Neural progenitor cell (in vitro differentiated cells): Measurements from ENCODE around the gene MAP2K5. TPM values are rescaled to one million over a fixed set of nuclear protein-coding genes. Genes with fewer than 3 reads are reported as not detected.

Source experiments
- DNase-seq: peaks from one replicate; pipeline ENCODE4 v3.0.0-alpha.2; 2016; ENCODE audit warnings: low spot score
- H2AFZ ChIP-seq: fragments of 200-600 bp; sonication (generic); replicated peaks from 2 replicates; pipeline ENCODE4 v1.6.1; 2016; ENCODE audit warnings: antibody characterized with exemption
- H3F3A ChIP-seq: fragments of 200-600 bp; sonication (generic); 2 replicates; pipeline ENCODE4 v1.6.1; 2016; ENCODE audit warnings: antibody characterized with exemption, low read depth
- H3K27ac ChIP-seq: fragments of 200-600 bp; sonication (generic); 2 replicates; pipeline ENCODE4 v1.5.1; 2016; ENCODE audit warnings: mild to moderate bottlenecking
- H3K27me3 ChIP-seq: fragments of 200-600 bp; sonication (generic); 2 replicates; pipeline ENCODE4 v1.6.1; 2016; ENCODE audit warnings: mild to moderate bottlenecking, moderate library complexity
- H3K36me3 ChIP-seq: fragments of 200-600 bp; sonication (generic); 2 replicates; pipeline ENCODE4 v1.5.1; 2016
- H3K4me1 ChIP-seq: fragments of 200-600 bp; sonication (generic); 2 replicates; pipeline ENCODE4 v1.6.1; 2016; ENCODE audit warnings: mixed run types
- H3K4me2 ChIP-seq: fragments of 200-600 bp; sonication (generic); 2 replicates; pipeline ENCODE4 v1.6.1; 2016
- H3K4me3 ChIP-seq: fragments of 200-600 bp; sonication (generic); 2 replicates; pipeline ENCODE4 v1.5.1; 2016
- H3K79me2 ChIP-seq: fragments of 200-600 bp; sonication (generic); 2 replicates; pipeline ENCODE4 v1.6.1; 2016; ENCODE audit warnings: low read depth
- H3K9ac ChIP-seq: fragments of 200-600 bp; sonication (generic); 2 replicates; pipeline ENCODE4 v1.6.1; 2016
- H3K9me3 ChIP-seq: fragments of 200-600 bp; sonication (generic); 2 replicates; pipeline ENCODE4 v1.5.1; 2016; ENCODE audit warnings: low read depth
- H4K20me1 ChIP-seq: fragments of 200-600 bp; sonication (generic); 2 replicates; pipeline ENCODE4 v1.6.1; 2016; ENCODE audit warnings: low read depth
- H3K27ac Mint-ChIP-seq: 3 replicates; pipeline ENCODE4 v1.8.0; 2021; ENCODE audit warnings: mixed read lengths
- H3K27me3 Mint-ChIP-seq: 2 replicates; pipeline ENCODE4 v1.8.0; 2022; ENCODE audit warnings: low read depth, mild to moderate bottlenecking, inconsistent platforms, moderate library complexity, mixed read lengths; ENCODE audit not compliant: insufficient read depth
- H3K36me3 Mint-ChIP-seq: 3 replicates; pipeline ENCODE4 v1.8.0; 2021; ENCODE audit warnings: mixed read lengths
- H3K4me1 Mint-ChIP-seq: 3 replicates; pipeline ENCODE4 v1.8.0; 2021; ENCODE audit warnings: mixed read lengths
- H3K4me3 Mint-ChIP-seq: 3 replicates; pipeline ENCODE4 v1.8.0; 2021; ENCODE audit warnings: mild to moderate bottlenecking, moderate library complexity, mixed read lengths
- H3K9me3 Mint-ChIP-seq: 3 replicates; pipeline ENCODE4 v1.8.0; 2020; ENCODE audit warnings: mixed read lengths
- EZH2 ChIP-seq: fragments of 200-600 bp; sonication (generic); IDR thresholded peaks from 2 replicates; pipeline ENCODE4 v1.6.1; 2017; ENCODE audit warnings: antibody characterized with exemption, mild to moderate bottlenecking, moderate library complexity
- EZH2phosphoT487 ChIP-seq: fragments of 200-600 bp; sonication (generic); IDR thresholded peaks from 2 replicates; pipeline ENCODE4 v1.6.1; 2017; ENCODE audit warnings: antibody characterized with exemption
- total RNA-seq: library from RNA; depleted of rRNA; stranded (reverse); fragments of >200 nt; gene quantifications from 2 replicates; pipeline ENCODE4 v1.2.3, GENCODE V29; 2015; ENCODE audit warnings: low replicate concordance
- TF ChIP-seq, protein P1 (sequence below): fragments of 200-600 bp; sonication (generic); IDR thresholded peaks from 2 replicates; pipeline ENCODE4 v1.5.1; 2017; ENCODE audit warnings: antibody characterized with exemption, mild to moderate bottlenecking

The MAP2K5 gene
- total RNA-seq, 1 donor from 2014 or later, result 17.2 TPM

DNA sequence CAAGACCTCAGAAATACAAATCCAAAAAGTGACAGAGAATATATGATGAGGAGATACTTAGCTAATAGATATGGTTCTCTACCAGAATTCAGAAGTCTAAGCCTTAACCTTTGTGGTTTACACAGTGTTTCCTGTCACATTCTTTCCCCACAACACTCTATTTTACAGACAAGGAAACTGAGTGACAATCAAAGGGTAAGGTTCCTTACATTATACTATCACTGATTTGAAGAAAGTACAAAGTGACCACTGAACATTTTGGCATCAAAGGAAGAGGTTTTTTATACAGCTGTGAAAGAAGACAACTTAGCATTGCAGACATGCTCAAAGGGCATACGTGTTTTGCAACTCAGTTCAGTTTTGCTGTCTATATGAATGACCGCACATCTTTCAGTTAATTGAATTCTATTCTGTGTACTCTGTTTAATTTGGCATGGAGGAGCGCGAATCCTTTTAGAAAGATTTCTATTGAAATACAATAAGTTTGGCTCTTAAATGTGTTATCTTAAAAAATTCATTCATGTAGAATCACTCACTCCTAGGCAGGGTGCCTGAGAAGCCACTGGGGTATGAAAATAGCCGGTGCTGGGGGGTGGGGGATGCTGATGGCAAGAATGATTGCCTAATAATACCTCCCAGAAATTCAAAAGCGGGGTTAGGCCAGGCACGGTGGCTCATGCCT, 216.3 kb downstream of the MAP2K5 start:
- no peak for TF ChIP-seq EZH2phosphoT487
- TF ChIP-seq, protein P1, sequence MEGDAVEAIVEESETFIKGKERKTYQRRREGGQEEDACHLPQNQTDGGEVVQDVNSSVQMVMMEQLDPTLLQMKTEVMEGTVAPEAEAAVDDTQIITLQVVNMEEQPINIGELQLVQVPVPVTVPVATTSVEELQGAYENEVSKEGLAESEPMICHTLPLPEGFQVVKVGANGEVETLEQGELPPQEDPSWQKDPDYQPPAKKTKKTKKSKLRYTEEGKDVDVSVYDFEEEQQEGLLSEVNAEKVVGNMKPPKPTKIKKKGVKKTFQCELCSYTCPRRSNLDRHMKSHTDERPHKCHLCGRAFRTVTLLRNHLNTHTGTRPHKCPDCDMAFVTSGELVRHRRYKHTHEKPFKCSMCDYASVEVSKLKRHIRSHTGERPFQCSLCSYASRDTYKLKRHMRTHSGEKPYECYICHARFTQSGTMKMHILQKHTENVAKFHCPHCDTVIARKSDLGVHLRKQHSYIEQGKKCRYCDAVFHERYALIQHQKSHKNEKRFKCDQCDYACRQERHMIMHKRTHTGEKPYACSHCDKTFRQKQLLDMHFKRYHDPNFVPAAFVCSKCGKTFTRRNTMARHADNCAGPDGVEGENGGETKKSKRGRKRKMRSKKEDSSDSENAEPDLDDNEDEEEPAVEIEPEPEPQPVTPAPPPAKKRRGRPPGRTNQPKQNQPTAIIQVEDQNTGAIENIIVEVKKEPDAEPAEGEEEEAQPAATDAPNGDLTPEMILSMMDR, result no peak
- TF ChIP-seq EZH2, result no peak
- H3K9ac ChIP-seq, result no peak overlapping the region
- H3K4me2 ChIP-seq, result no peak overlapping the region
- no peak overlapping the region for H2AFZ ChIP-seq
- Mint-ChIP-seq H3K9me3 (no peaks in the 10 kb centered on the region), H3K36me3 (no peaks in the 10 kb centered on the region), H3K4me3 (no peak overlapping the region), H3K27me3 (peaks cover 2% of the 10 kb centered on the region), H3K27ac (peak overlapping the region; percentile 33), H3K4me1 (peaks cover 43% of the 10 kb centered on the region)
- no peaks in the 10 kb centered on the region for H3K9me3 ChIP-seq
- H4K20me1 ChIP-seq, result no peaks in the 10 kb centered on the region
- no peaks in the 10 kb centered on the region for H3K27me3 ChIP-seq
- H3K4me1 ChIP-seq, result peaks cover 4% of the 10 kb centered on the region
- no peak overlapping the region for H3K4me3 ChIP-seq
- no peak overlapping the region for H3K27ac ChIP-seq
- H3F3A ChIP-seq, result no peaks in the 10 kb centered on the region
- no peaks in the 10 kb centered on the region for H3K36me3 ChIP-seq
- DNase-seq, result no peak
- no peaks in the 10 kb centered on the region for H3K79me2 ChIP-seq

DNA sequence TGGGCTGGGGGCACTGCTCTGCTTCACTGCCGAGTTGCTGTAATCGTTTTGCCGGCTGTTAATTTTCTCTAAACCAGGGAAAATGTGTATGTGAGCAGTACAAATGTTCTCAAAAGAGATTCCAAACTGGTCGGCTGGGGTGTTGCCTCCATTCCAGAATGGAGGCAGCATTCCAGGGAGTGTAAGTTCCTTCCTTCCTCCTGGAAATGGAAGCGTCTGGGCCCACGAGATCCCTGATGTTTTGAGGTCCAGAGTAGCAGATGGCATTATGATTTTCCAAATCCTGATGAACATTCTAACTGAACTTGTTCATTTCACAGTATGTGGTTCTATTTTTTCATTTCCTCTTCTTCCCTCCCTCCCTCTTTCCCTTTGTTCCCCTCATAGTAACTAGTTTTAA, 218.4 kb downstream of the MAP2K5 start:
- Histone ChIP-seq H3K36me3 (no peaks in the 10 kb centered on the region), H3K9ac (no peak overlapping the region), H4K20me1 (no peaks in the 10 kb centered on the region), H3K27ac (no peak overlapping the region), H3K79me2 (no peaks in the 10 kb centered on the region), H3K4me1 (peaks cover 5% of the 10 kb centered on the region), H3K4me2 (no peak overlapping the region), H3F3A (no peaks in the 10 kb centered on the region), H3K9me3 (no peaks in the 10 kb centered on the region), H3K27me3 (no peaks in the 10 kb centered on the region), H2AFZ (no peak overlapping the region), H3K4me3 (no peak overlapping the region)
- peaks cover 2% of the 10 kb centered on the region for H3K27me3 Mint-ChIP-seq
- no peaks in the 10 kb centered on the region for H3K9me3 Mint-ChIP-seq
- H3K4me3 Mint-ChIP-seq, result no peak overlapping the region
- no peaks in the 10 kb centered on the region for H3K36me3 Mint-ChIP-seq
- no peak for DNase-seq
- peak overlapping the region; percentile 67 for H3K27ac Mint-ChIP-seq
- TF ChIP-seq, protein P1, result no peak
- peaks cover 48% of the 10 kb centered on the region for H3K4me1 Mint-ChIP-seq

DNA sequence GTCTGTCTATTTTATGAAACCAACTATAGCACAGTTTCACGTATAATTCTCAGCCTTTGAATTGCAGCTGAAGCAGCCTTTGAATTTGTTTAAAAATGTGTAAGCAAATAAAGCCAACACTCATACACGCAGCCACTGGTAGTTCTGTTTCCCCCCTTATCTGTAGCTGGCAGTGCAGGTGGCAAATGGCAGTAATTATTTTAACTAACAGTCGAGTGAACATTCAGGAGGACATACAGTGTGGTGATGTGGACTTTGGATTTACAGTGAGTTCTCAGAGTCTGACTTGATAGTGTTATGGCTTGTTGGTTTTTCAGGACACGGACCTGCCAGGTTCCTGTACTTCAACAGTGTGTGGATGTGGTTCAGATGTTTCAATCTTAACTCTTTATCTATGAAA, 218.8 kb downstream of the MAP2K5 start:
- H3K36me3 Mint-ChIP-seq, result no peaks in the 10 kb centered on the region
- no peaks in the 10 kb centered on the region for H3K9me3 Mint-ChIP-seq
- TF ChIP-seq EZH2phosphoT487 (no peak), EZH2 (no peak)
- TF ChIP-seq, protein P1, result no peak
- no peak for DNase-seq
- peak overlapping the region; percentile 67 for H3K27ac Mint-ChIP-seq
- H3K27ac ChIP-seq, result no peak overlapping the region
- H3K4me1 ChIP-seq, result peaks cover 10% of the 10 kb centered on the region
- H3K9me3 ChIP-seq, result no peaks in the 10 kb centered on the region
- no peak overlapping the region for H3K4me2 ChIP-seq
- H3K4me3 ChIP-seq, result no peak overlapping the region
- no peaks in the 10 kb centered on the region for H3K27me3 ChIP-seq
- H3K4me1 Mint-ChIP-seq, result peaks cover 52% of the 10 kb centered on the region
- no peak overlapping the region for H3K9ac ChIP-seq
- no peaks in the 10 kb centered on the region for H3F3A ChIP-seq
- H3K4me3 Mint-ChIP-seq, result no peak overlapping the region
- H2AFZ ChIP-seq, result no peak overlapping the region
- H4K20me1 ChIP-seq, result no peaks in the 10 kb centered on the region
- no peaks in the 10 kb centered on the region for H3K36me3 ChIP-seq
- H3K27me3 Mint-ChIP-seq, result peaks cover 2% of the 10 kb centered on the region
- H3K79me2 ChIP-seq, result no peaks in the 10 kb centered on the region
